IMR-90 (cell line): ENCODE results near the gene PAPSS2. TPM values are rescaled to one million over a fixed set of nuclear protein-coding genes. Genes with fewer than 3 reads are reported as not detected.
A peak's percentile ranks its signal among the peaks of the same experiment; 100 is the strongest.

Experiments
- ATAC-seq: fragments of 200-7000 bp; cut with Tn5 transposase; 2 replicates; pipeline ENCODE4 v1.9.1; 2020; ENCODE audit warnings: low read depth, mild to moderate bottlenecking, moderate library complexity
- BruUV-seq: library from RNA; stranded (reverse); fragments of 400-500 nt; replicated peaks from 2 replicates; lab custom pipeline; 2021; lab: Mats Ljungman, UMichigan
- CTCF ChIA-PET: fragments of 300-600 bp; formaldehyde crosslinking; extraction: SDS; loops from one replicate; lab custom pipeline; 2021; ENCODE audit warnings: antibody characterized with exemption; lab: Yijun Ruan, JAX
- POLR2A ChIA-PET: fragments of 300-600 bp; sonication (Branson Sonifier 250); formaldehyde crosslinking; loops from one replicate; lab custom pipeline; 2022; ENCODE audit warnings: antibody characterized with exemption; ENCODE audit not compliant: unreplicated experiment; lab: Charles Lee
- DNase-seq: peaks from one replicate; pipeline ENCODE4 v3.0.0; 2013
- H2AFZ ChIP-seq: replicated peaks from 2 replicates; pipeline ENCODE3; 2013; ENCODE audit warnings: low read length, mild to moderate bottlenecking; ENCODE audit not compliant: poor library complexity
- H2AK5ac ChIP-seq: 2 replicates; pipeline ENCODE4 v1.6.1; 2013; ENCODE audit warnings: low read depth, low read length, inconsistent platforms
- H2AK9ac ChIP-seq: replicated peaks from 2 replicates; pipeline ENCODE3; 2013; ENCODE audit warnings: mild to moderate bottlenecking, low read depth, low read length, moderate library complexity; ENCODE audit not compliant: poor library complexity
- H2BK120ac ChIP-seq: 2 replicates; pipeline ENCODE4 v1.6.1; 2013; ENCODE audit warnings: low read depth, low read length, inconsistent platforms
- H2BK15ac ChIP-seq: 3 replicates; pipeline ENCODE4 v1.6.1; 2013; ENCODE audit warnings: low read depth, low read length, inconsistent platforms
- H2BK20ac ChIP-seq: 2 replicates; pipeline ENCODE4 v1.6.1; 2013; ENCODE audit warnings: low read depth, mild to moderate bottlenecking, inconsistent platforms, low read length, moderate library complexity
- H2BK5ac ChIP-seq: 2 replicates; pipeline ENCODE4 v1.6.1; 2013; ENCODE audit warnings: mild to moderate bottlenecking, low read depth, low read length, inconsistent platforms; ENCODE audit not compliant: poor library complexity, severe bottlenecking
- H3K14ac ChIP-seq: replicated peaks from 2 replicates; pipeline ENCODE4 v1.6.1; 2013; ENCODE audit warnings: low read depth, low read length, inconsistent platforms
- H3K18ac ChIP-seq: 2 replicates; pipeline ENCODE4 v1.6.1; 2013; ENCODE audit warnings: low read depth, low read length, control low read depth
- H3K23ac ChIP-seq: 2 replicates; pipeline ENCODE4 v1.6.1; 2013; ENCODE audit warnings: low read depth, low read length, inconsistent platforms
- H3K27ac ChIP-seq: 2 replicates; pipeline ENCODE4 v1.5.1; 2013; ENCODE audit warnings: mild to moderate bottlenecking, control low read depth, low read length; ENCODE audit not compliant: insufficient read depth
- H3K27me3 ChIP-seq: 2 replicates; pipeline ENCODE4 v1.6.1; 2013; ENCODE audit warnings: low read length; ENCODE audit not compliant: control insufficient read depth, insufficient read depth
- H3K36me3 ChIP-seq: 2 replicates; pipeline ENCODE4 v1.6.1; 2013; ENCODE audit warnings: low read length, mixed read lengths; ENCODE audit not compliant: control insufficient read depth, insufficient read depth
- H3K4ac ChIP-seq: 2 replicates; pipeline ENCODE4 v1.6.1; 2013; ENCODE audit warnings: low read depth, low read length, inconsistent platforms
- H3K4me1 ChIP-seq: 2 replicates; pipeline ENCODE4 v1.6.1; 2013; ENCODE audit warnings: low read length, mixed read lengths; ENCODE audit not compliant: control insufficient read depth, insufficient read depth
- H3K4me2 ChIP-seq: 2 replicates; pipeline ENCODE4 v1.6.1; 2013; ENCODE audit warnings: low read depth, mild to moderate bottlenecking, control low read depth, low read length, moderate library complexity
- H3K4me3 ChIP-seq: 2 replicates; pipeline ENCODE4 v1.5.1; 2013; ENCODE audit warnings: low read depth, mild to moderate bottlenecking, control low read depth, low read length, moderate library complexity; ENCODE audit not compliant: insufficient read depth
- H3K56ac ChIP-seq: 2 replicates; pipeline ENCODE4 v1.6.1; 2013; ENCODE audit warnings: low read length, inconsistent platforms; ENCODE audit not compliant: insufficient read depth; ENCODE audit errors: extremely low read depth
- H3K79me1 ChIP-seq, 2 experiments: 2 replicates each; pipeline ENCODE4 v1.6.1; 2013; ENCODE audit warnings: low read length in 2 of 2, inconsistent platforms in 1 of 2, low read depth in 1 of 2
- H3K9ac ChIP-seq: 2 replicates; pipeline ENCODE4 v1.6.1; 2013; ENCODE audit warnings: low read depth, low read length, control low read depth
- H3K9me1 ChIP-seq: 2 replicates; pipeline ENCODE4 v1.6.1; 2013; ENCODE audit warnings: low read length, inconsistent platforms; ENCODE audit not compliant: insufficient read depth
- H3K9me3 ChIP-seq: 2 replicates; pipeline ENCODE4 v1.6.1; 2013; ENCODE audit warnings: low read length; ENCODE audit not compliant: control insufficient read depth, insufficient read depth
- H4K20me1 ChIP-seq: 2 replicates; pipeline ENCODE4 v1.6.1; 2013; ENCODE audit warnings: low read length, inconsistent platforms; ENCODE audit not compliant: insufficient read depth
- H4K5ac ChIP-seq: 2 replicates; pipeline ENCODE4 v1.6.1; 2013; ENCODE audit warnings: mild to moderate bottlenecking, low read depth, low read length, control low read depth
- H4K8ac ChIP-seq, 2 experiments: 2 replicates each; pipeline ENCODE4 v1.6.1; 2013; ENCODE audit warnings: low read depth in 2 of 2, low read length in 2 of 2, control low read depth in 1 of 2, inconsistent platforms in 1 of 2
- H4K91ac ChIP-seq: 2 replicates; pipeline ENCODE4 v1.6.1; 2013; ENCODE audit warnings: low read depth, low read length, inconsistent platforms; ENCODE audit not compliant: insufficient read depth
- BHLHE40 ChIP-seq: fragments of 150-350 bp; IDR thresholded peaks from 2 replicates; pipeline ENCODE4 v1.6.1; 2016; ENCODE audit warnings: mild to moderate bottlenecking, low read depth, low read length
- POLR2A ChIP-seq: IDR thresholded peaks from 2 replicates; pipeline ENCODE4 v1.6.1; 2012; ENCODE audit warnings: mild to moderate bottlenecking, low read depth, low read length
- SMC3 ChIP-seq: fragments of 150-350 bp; IDR thresholded peaks from 2 replicates; pipeline ENCODE4 v1.6.1; 2016; ENCODE audit warnings: low read depth, mild to moderate bottlenecking, antibody characterized with exemption, low read length, moderate library complexity
- WGBS, 2 experiments: methylation state at CpG; one replicate each; pipeline versions ENCODE4 v1.1.5 to v1.1.7; 2013; ENCODE audit warnings: missing lambda C conversion rate in 2 of 2; ENCODE audit not compliant: insufficient read length in 1 of 2; ENCODE audit errors: extremely low coverage in 2 of 2; 5-methylcytosine and 5-hydroxymethylcytosine counted together
- dilution Hi-C: fragments of 300-500 bp; cut with HindIII; formaldehyde crosslinking; loops from one replicate; pipeline ENCODE4 v1.14.3; 2018; ENCODE audit warnings: low sequenced_read_pairs; ENCODE audit not compliant: unreplicated experiment
- in situ Hi-C: fragments of 300-500 bp; cut with MboI; formaldehyde crosslinking; loops from 3 replicates; pipeline ENCODE4 v1.14.3; 2019; ENCODE audit warnings: low sequenced_read_pairs, inconsistent platforms, mixed read lengths
- intact Hi-C: fragments of 100-400 bp; cut with micrococcal nuclease; formaldehyde crosslinking; loops from 2 replicates; pipeline ENCODE4 v1.10.0; 2022
- polyA plus RNA-seq, 3 experiments: library from polyadenylated mRNA; depleted of rRNA; stranded (reverse); fragments of >200 nt; gene quantifications; 2 replicates each; pipeline ENCODE4 v1.2.3, GENCODE V29; 2012; ENCODE audit warnings: low replicate concordance in 1 of 3
- total RNA-seq: library from RNA; depleted of rRNA; stranded (reverse); fragments of >200 nt; gene quantifications from 2 replicates; pipeline ENCODE4 v1.2.3, GENCODE V29; 2012

Gene PAPSS2
- total and polyA plus RNA-seq, 2 of the 4 experiments (the other 2 are of a cell fraction): 55.0 to 63.3 TPM

DNA sequence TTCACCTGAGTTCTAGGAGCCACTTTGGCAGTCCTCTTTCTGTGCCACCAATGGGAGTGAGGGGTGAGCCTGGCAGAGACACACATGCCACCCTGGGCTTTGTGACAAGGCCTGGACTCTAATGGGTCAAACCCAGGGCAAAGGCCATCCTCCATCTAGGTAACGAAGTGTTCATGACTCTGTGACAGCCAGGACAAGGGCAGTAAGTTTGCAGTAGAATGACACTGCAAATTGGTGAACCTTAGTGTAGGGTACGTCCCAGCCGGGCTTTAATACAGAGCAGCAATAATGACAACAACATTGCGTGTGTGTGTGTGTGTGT lies 43.3 kb downstream of the PAPSS2 start:
- H4K91ac ChIP-seq: no peak overlapping the region; the same call in 1 of the 2 replicates
- dilution Hi-C loops: no loop called here
- ChIA-PET POLR2A (no interaction called here), CTCF (no interaction called here)
- H3K23ac ChIP-seq: peak overlapping the region; percentile 2; the same call in 1 of the 2 replicates
- in situ Hi-C loops: no loop called here
- H3K4me2 ChIP-seq: no peak overlapping the region
- H3K4me1 ChIP-seq: peaks cover 10% of the 10 kb centered on the region
- 95% methylated on average over 4 of the region's 4 CpGs; no CpG with 5 or more reads in 1 of the 2 experiments for WGBS, 2 experiments
- H3K27me3 ChIP-seq: no peaks in the 10 kb centered on the region
- peaks cover 28 to 54% of the 10 kb centered on the region in 2 experiments for H3K79me1 ChIP-seq
- H3K9me3 ChIP-seq: no peaks in the 10 kb centered on the region
- H2AFZ ChIP-seq: no peak overlapping the region
- no peak overlapping the region for H3K56ac ChIP-seq
- H3K18ac ChIP-seq: no peak overlapping the region; the same call in 1 of the 2 replicates
- H3K27ac ChIP-seq: no peak overlapping the region
- no peak overlapping the region for H2BK120ac ChIP-seq
- H2BK20ac ChIP-seq: no peak overlapping the region
- no peak overlapping the region for H2BK5ac ChIP-seq
- DNase-seq: no peak
- peak overlapping the region; percentile 30; the same call in 1 of the 2 replicates for H2AK5ac ChIP-seq
- intact Hi-C loops: loop anchor here (1.0 kb wide), 1 partner anchor 30 kb away; no protein-coding TSS in a partner anchor
- no TSS peak for BruUV-seq
- H4K20me1 ChIP-seq: no peaks in the 10 kb centered on the region; the same call in 1 of the 2 replicates
- no peak overlapping the region for H2AK9ac ChIP-seq
- ATAC-seq: no peak
- no peak overlapping the region for H4K5ac ChIP-seq
- H4K8ac ChIP-seq: no peak overlapping the region
- H3K4ac ChIP-seq: no peak overlapping the region
- peaks cover 13% of the 10 kb centered on the region for H3K9me1 ChIP-seq
- H3K4me3 ChIP-seq: no peak overlapping the region
- H3K36me3 ChIP-seq: peaks cover 5% of the 10 kb centered on the region; the same call in 1 of the 2 replicates
- no peak overlapping the region for H3K9ac ChIP-seq
- no peak overlapping the region for H3K14ac ChIP-seq
- TF ChIP-seq POLR2A (no peak), SMC3 (no peak), BHLHE40 (no peak)
- H2BK15ac ChIP-seq: no peak overlapping the region
